Measurements from ENCODE around the gene CLRN3. TPM values are rescaled to one million over a fixed set of nuclear protein-coding genes. Genes with fewer than 3 reads are reported as not detected.

Gene CLRN3
- total and polyA plus RNA-seq, 8 donors, result 0.18 to 0.84 (median 0.50) TPM; not detected in 2

- WGBS, 2 donors, result 50 to 55% methylated on average over 13 of the region's 13 CpGs
- H3K4me1 ChIP-seq, result peaks cover 0 to 6% (median 3%) of the 10 kb centered on the region in 3 donors
- DNase-seq (peak in 2 of 6 donors; percentile 13 to 20), ATAC-seq (peak in 2 of 4 donors; percentile 10 to 30), FAIRE-seq (no peak)
- intact Hi-C loops (cut with DNase I), result loop anchor here in 1 of 3 donors (5.0 kb wide), 1 partner anchor 104 kb away; no protein-coding TSS in a partner anchor
- no peak for TF ChIP-seq CTCF (IDR thresholded peaks at IDR 0.05)
- H3K4me3 ChIP-seq, result peak overlapping the region in 1 of 4 donors; percentile 64
- no peaks in the 10 kb centered on the region for H3K9me3 ChIP-seq
- no peaks in the 10 kb centered on the region for H3K36me3 ChIP-seq
- peaks cover 0 to 9% (median 0%) of the 10 kb centered on the region in 4 donors for H3K27me3 ChIP-seq
- H3K27ac ChIP-seq, result peak overlapping the region in 2 of 4 donors; percentile 33 to 60
Observed at GRCh38 chr10:127908106-127908958, 15.6 kb upstream of the CLRN3 start.

GRCh38 chr10:127907411-127908105 lies 14.8 kb upstream of the CLRN3 start:
- H3K9me3 ChIP-seq, result no peaks in the 10 kb centered on the region
- peak overlapping the region; percentile 24 to 64 (median 40) for H3K4me3 ChIP-seq
- H3K36me3 ChIP-seq, result no peaks in the 10 kb centered on the region
- peaks cover 0 to 6% (median 3%) of the 10 kb centered on the region in 3 donors for H3K4me1 ChIP-seq
- DNase-seq (peak in 3 of 6 donors; percentile 21 to 74 (median 26)), ATAC-seq (peak; percentile 18 to 22 (median 20)), FAIRE-seq (no peak)
- 5 to 6% methylated on average over 62 to 65 of the region's 65 CpGs for WGBS, 2 donors
- intact Hi-C loops (cut with DNase I), result loop anchor here in 1 of 3 donors (5.0 kb wide), 1 partner anchor 105 kb away; no protein-coding TSS in a partner anchor
- no peak for TF ChIP-seq CTCF (IDR thresholded peaks at IDR 0.05)
- H3K27me3 ChIP-seq, result peaks cover 0 to 9% (median 0%) of the 10 kb centered on the region in 4 donors
- H3K27ac ChIP-seq, result peak overlapping the region in 2 of 4 donors; percentile 33 to 60

GRCh38 chr10:127906548-127907377 lies 14.0 kb upstream of the CLRN3 start, which contains the start of gene PTPRE:
TSS of gene PTPRE (plus strand) at chr10:127907103. CDS start at chr10:128040882, 133,779 bp downstream.
- DNase-seq, result peak; percentile 36 to 89 (median 64)
- Histone ChIP-seq H3K27me3 (peaks cover 0 to 9% (median 0%) of the 10 kb centered on the region in 4 donors), H3K9me3 (no peaks in the 10 kb centered on the region), H3K4me1 (peaks cover 0 to 6% (median 3%) of the 10 kb centered on the region in 3 donors), H3K4me3 (peak within 1 kb of the TSS; percentile 24 to 64 (median 40)), H3K36me3 (no peaks in the 10 kb centered on the region), H3K27ac (peak within 1 kb of the TSS in 2 of 4 donors; percentile 33 to 60)
- FAIRE-seq, result no peak
- peak; percentile 24 to 62 (median 52) for TF ChIP-seq CTCF (IDR thresholded peaks at IDR 0.05)
- ATAC-seq, result peak; percentile 93 to 98 (median 96)
- intact Hi-C loops (cut with DNase I), result loop anchor here in 1 of 3 donors (5.0 kb wide), 1 partner anchor 106 kb away; no protein-coding TSS in a partner anchor
- WGBS, 2 donors, result 8 to 11% methylated on average over 51 to 78 of the region's 78 CpGs

GRCh38 chr10:127905848-127906261 lies 13.1 kb upstream of the CLRN3 start:
- H3K27me3 ChIP-seq, result peaks cover 0 to 9% (median 0%) of the 10 kb centered on the region in 4 donors
- H3K4me3 ChIP-seq, result no peak overlapping the region
- no peak overlapping the region for H3K27ac ChIP-seq
- FAIRE-seq (no peak), DNase-seq (no peak), ATAC-seq (no peak)
- H3K9me3 ChIP-seq, result no peaks in the 10 kb centered on the region
- no peak for TF ChIP-seq CTCF (IDR thresholded peaks at IDR 0.05)
- H3K36me3 ChIP-seq, result no peaks in the 10 kb centered on the region
- 77 to 87% methylated on average over 10 of the region's 10 CpGs for WGBS, 2 donors
- intact Hi-C loops (cut with DNase I), result loop anchor here in 1 of 3 donors (5.0 kb wide), 1 partner anchor 106 kb away; no protein-coding TSS in a partner anchor
- peaks cover 0 to 6% (median 3%) of the 10 kb centered on the region in 3 donors for H3K4me1 ChIP-seq

Measured in pancreas (tissue), 10 donors.